K562 (cell line): ENCODE data around the gene RPLP2. TPM values are rescaled to one million over a fixed set of nuclear protein-coding genes. Genes with fewer than 3 reads are reported as not detected.

ENCODE experiments used
- ATAC-seq: fragments of 200-7000 bp; cut with Tn5 transposase; 3 replicates; pipeline ENCODE4 v1.9.1; 2020; ENCODE audit warnings: moderate library complexity
- BruUV-seq: library from RNA; stranded (reverse); fragments of 400-500 nt; replicated peaks from 2 replicates; lab custom pipeline; 2021; lab: Mats Ljungman, UMichigan
- CTCF ChIA-PET: fragments of 300-600 bp; formaldehyde crosslinking; extraction: SDS; loops from one replicate; lab custom pipeline; 2021; ENCODE audit warnings: low intra/inter-chr PET ratio; lab: Yijun Ruan, JAX
- POLR2A ChIA-PET: fragments of 300-600, 350-650 bp; sonication (Branson Sonifier 250); formaldehyde crosslinking; extraction: SDS; loops from one replicate; lab custom pipeline; 2021; ENCODE audit warnings: antibody characterized with exemption, inconsistent platforms; lab: Yijun Ruan, JAX
- DNase-seq, 4 experiments: peaks; one replicate each; pipeline versions ENCODE4 v3.0.0 to v3.0.0-alpha.2; 2011 to 2018; ENCODE audit warnings: low spot score in 3 of 4, mixed read lengths in 3 of 4; ENCODE audit errors: extremely low read depth in 1 of 4
- FAIRE-seq: peaks from 2 replicates; lab custom pipeline; 2011; peaks lifted over from hg19 to GRCh38; lab: Jason Lieb, UNC
- H2AFZ ChIP-seq: 2 replicates; pipeline ENCODE4 v1.6.0; 2011; ENCODE audit warnings: low read depth, low read length, control low read depth, inconsistent platforms
- H3K27ac ChIP-seq: fragments of 200-600 bp; 3 replicates; pipeline ENCODE4 v1.8.0; 2011; ENCODE audit warnings: low read depth, mild to moderate bottlenecking, control low read depth, inconsistent platforms, low read length, moderate library complexity, mixed read lengths; ENCODE audit errors: extremely low read depth
- H3K27me3 ChIP-seq, 2 experiments: fragments of 300-600 bp in 1 of 2; 2 replicates in 1 of 2; 3 replicates in 1 of 2; pipeline versions ENCODE4 v1.6.0 to v1.8.0; 2011; ENCODE audit warnings: inconsistent platforms in 2 of 2, low read length in 2 of 2, mild to moderate bottlenecking in 1 of 2, mixed read lengths in 1 of 2, moderate library complexity in 1 of 2; ENCODE audit not compliant: control insufficient read depth in 2 of 2, insufficient read depth in 2 of 2
- H3K36me3 ChIP-seq: fragments of 300-600 bp; 3 replicates; pipeline ENCODE4 v1.8.0; 2011; ENCODE audit warnings: mild to moderate bottlenecking, low read length, inconsistent platforms; ENCODE audit not compliant: control insufficient read depth, insufficient read depth
- H3K4me1 ChIP-seq, 2 experiments: fragments of 200-600 bp in 1 of 2; replicated peaks in 1 of 2; 2 replicates in 1 of 2; 3 replicates in 1 of 2; pipeline versions ENCODE4 v1.5.1 to v1.8.0; 2011; ENCODE audit warnings: inconsistent platforms in 2 of 2, low read length in 2 of 2, mild to moderate bottlenecking in 1 of 2, mixed read lengths in 1 of 2, moderate library complexity in 1 of 2; ENCODE audit not compliant: control insufficient read depth in 2 of 2, insufficient read depth in 2 of 2
- H3K4me2 ChIP-seq: 2 replicates; pipeline ENCODE4 v1.6.1; 2011; ENCODE audit warnings: low read length, control low read depth, inconsistent platforms, mixed read lengths; ENCODE audit not compliant: insufficient read depth
- H3K4me3 ChIP-seq: fragments of 200-600 bp; sonication (generic), shearing (Covaris generic); 2 replicates; pipeline ENCODE4 v1.5.1; 2016; ENCODE audit warnings: control low read depth, inconsistent platforms
- H3K79me2 ChIP-seq: fragments of 200-600 bp; 3 replicates; pipeline ENCODE4 v1.8.0; 2011; ENCODE audit warnings: low read length, inconsistent platforms; ENCODE audit not compliant: control insufficient read depth, insufficient read depth
- H3K9ac ChIP-seq, 2 experiments: 2 replicates each; pipeline versions ENCODE4 v1.6.0 to v1.6.1; 2011; ENCODE audit warnings: low read depth in 2 of 2, low read length in 2 of 2, control low read depth in 1 of 2, inconsistent platforms in 1 of 2, mild to moderate bottlenecking in 1 of 2, mixed read lengths in 1 of 2; ENCODE audit not compliant: insufficient read depth in 1 of 2
- H3K9me1 ChIP-seq: one replicate; pipeline ENCODE4 v1.6.0; 2011; ENCODE audit warnings: inconsistent platforms, mild to moderate bottlenecking, low read length, moderate library complexity; ENCODE audit not compliant: control insufficient read depth, insufficient read depth
- H3K9me3 ChIP-seq: replicated peaks from 2 replicates; pipeline ENCODE4 v1.5.1; 2011; ENCODE audit warnings: low read depth, low read length, inconsistent platforms; ENCODE audit not compliant: control insufficient read depth, insufficient read depth
- H4K20me1 ChIP-seq: replicated peaks from 2 replicates; pipeline ENCODE4 v1.6.1; 2011; ENCODE audit warnings: low read length, inconsistent platforms, mixed read lengths; ENCODE audit not compliant: control insufficient read depth, insufficient read depth
- E2F6 ChIP-seq, 2 experiments: IDR thresholded peaks; 2 replicates each; pipeline ENCODE4 v1.6.1; 2011; ENCODE audit warnings: borderline replicate concordance in 1 of 2, control low read depth in 1 of 2, low read depth in 1 of 2, low read length in 1 of 2, mild to moderate bottlenecking in 1 of 2, mixed read lengths in 1 of 2, moderate library complexity in 1 of 2; ENCODE audit not compliant: insufficient read depth in 1 of 2, insufficient read length in 1 of 2, poor library complexity in 1 of 2, severe bottlenecking in 1 of 2; ENCODE audit errors: extremely low read depth in 1 of 2
- HDAC8 ChIP-seq: fragments of 450-650 bp; IDR thresholded peaks from 2 replicates; pipeline ENCODE4 v1.6.1; 2016; ENCODE audit warnings: mild to moderate bottlenecking, missing genetic modification characterization, moderate library complexity, missing compliant biosample characterization
- USF2 ChIP-seq: sonication (generic); formaldehyde crosslinking; IDR thresholded peaks from 2 replicates; pipeline ENCODE4 v1.5.0; 2020; ENCODE audit warnings: missing genetic modification reagents
- ZNF830 ChIP-seq: fragments of 250-450 bp; sonication (Bioruptor Pico); IDR thresholded peaks from 2 replicates; pipeline ENCODE4 v1.5.0; 2021; ENCODE audit warnings: mild to moderate bottlenecking
- whole genome bisulfite sequencing: fragments of 100-300 bp; shearing (Covaris generic); methylation state at CpG from one replicate; pipeline ENCODE4 v1.1.6; 2016; ENCODE audit warnings: low coverage, mixed read lengths; ENCODE audit not compliant: insufficient coverage; ENCODE audit errors: missing lambda C conversion rate; 5-methylcytosine and 5-hydroxymethylcytosine counted together
- in situ Hi-C: fragments of 300-500 bp; cut with MboI; formaldehyde crosslinking; loops from 4 replicates; pipeline ENCODE4 v1.15.0; 2018; ENCODE audit warnings: inconsistent platforms, mixed read lengths
- intact Hi-C: fragments of 100-400 bp; cut with micrococcal nuclease; formaldehyde crosslinking; loops from 2 replicates; pipeline ENCODE4 v1.14.2; 2022
- polyA plus RNA-seq, 8 experiments: library from polyadenylated mRNA; depleted of rRNA in 4 of 8; stranded (reverse) in 5 of 8; unstranded in 3 of 8; fragments of >200 nt; fragmentation: Nextera tagmentation in 2 of 8; fragmentation: Illumina TruSeq in 1 of 8; extraction: Ambion mirVana in 2 of 8; extraction: Trizol in 1 of 8; gene quantifications; 2 replicates each; pipeline versions ENCODE4 v1.2.1 to v1.2.3, GENCODE V29; 2011 to 2014; ENCODE audit warnings: inconsistent platforms in 1 of 8, missing spikeins in 1 of 8
- total RNA-seq, 7 experiments: library from RNA; depleted of rRNA in 6 of 7; stranded (reverse); fragments of >200 nt in 6 of 7; fragmentation: Illumina TruSeq in 2 of 7; extraction: Trizol in 2 of 7; gene quantifications; 2 replicates each; pipeline versions ENCODE4 v1.2.1 to v1.2.3, GENCODE V29; 2011 to 2021; ENCODE audit warnings: low replicate concordance in 1 of 7
- TF ChIP-seq, protein P1 (sequence below): sonication (generic); formaldehyde crosslinking; IDR thresholded peaks from 2 replicates; pipeline ENCODE4 v1.8.0; 2023; ENCODE audit warnings: mild to moderate bottlenecking, missing genetic modification reagents

The RPLP2 gene
- total and polyA plus RNA-seq, 9 of the 15 experiments (the other 6 are each of a cell fraction or from before 2014, with no cell fraction given): 528 to 3,807 (median 1,633) TPM

- H3K4me1 ChIP-seq: peaks cover 18 to 85% of the 10 kb centered on the region in 2 experiments
Observed at GRCh38 chr11:847876-848275, 38.1 kb downstream of the RPLP2 start.

More at GRCh38 chr11:847876-848275, 38.1 kb downstream of the RPLP2 start:
- FAIRE-seq (no peak), DNase-seq (no peak), ATAC-seq (no peak)
- CTCF ChIA-PET: interaction anchor here (1.1 kb wide), 1 partner anchor 203 kb away, joined by 4 read pairs; no protein-coding TSS in a partner anchor
- 55% methylated on average over 17 of the region's 18 CpGs for WGBS
- no peak overlapping the region for H2AFZ ChIP-seq
- H3K9me3 ChIP-seq: no peaks in the 10 kb centered on the region
- TF ChIP-seq HDAC8 (tag) (no peak), E2F6 (IDR thresholded peaks at IDR 0.05; ENCODE audit: borderline replicate concordance in 1 of 2, extremely low read depth in 1 of 2, insufficient read depth in 1 of 2, insufficient read length in 1 of 2, low read depth in 1 of 2, low read length in 1 of 2, poor library complexity in 1 of 2, severe bottlenecking in 1 of 2) (no peak), USF2 (CRISPR knock-in tag) (no peak), ZNF830 (CRISPR knock-in tag) (no peak)
- TF ChIP-seq, protein P1, sequence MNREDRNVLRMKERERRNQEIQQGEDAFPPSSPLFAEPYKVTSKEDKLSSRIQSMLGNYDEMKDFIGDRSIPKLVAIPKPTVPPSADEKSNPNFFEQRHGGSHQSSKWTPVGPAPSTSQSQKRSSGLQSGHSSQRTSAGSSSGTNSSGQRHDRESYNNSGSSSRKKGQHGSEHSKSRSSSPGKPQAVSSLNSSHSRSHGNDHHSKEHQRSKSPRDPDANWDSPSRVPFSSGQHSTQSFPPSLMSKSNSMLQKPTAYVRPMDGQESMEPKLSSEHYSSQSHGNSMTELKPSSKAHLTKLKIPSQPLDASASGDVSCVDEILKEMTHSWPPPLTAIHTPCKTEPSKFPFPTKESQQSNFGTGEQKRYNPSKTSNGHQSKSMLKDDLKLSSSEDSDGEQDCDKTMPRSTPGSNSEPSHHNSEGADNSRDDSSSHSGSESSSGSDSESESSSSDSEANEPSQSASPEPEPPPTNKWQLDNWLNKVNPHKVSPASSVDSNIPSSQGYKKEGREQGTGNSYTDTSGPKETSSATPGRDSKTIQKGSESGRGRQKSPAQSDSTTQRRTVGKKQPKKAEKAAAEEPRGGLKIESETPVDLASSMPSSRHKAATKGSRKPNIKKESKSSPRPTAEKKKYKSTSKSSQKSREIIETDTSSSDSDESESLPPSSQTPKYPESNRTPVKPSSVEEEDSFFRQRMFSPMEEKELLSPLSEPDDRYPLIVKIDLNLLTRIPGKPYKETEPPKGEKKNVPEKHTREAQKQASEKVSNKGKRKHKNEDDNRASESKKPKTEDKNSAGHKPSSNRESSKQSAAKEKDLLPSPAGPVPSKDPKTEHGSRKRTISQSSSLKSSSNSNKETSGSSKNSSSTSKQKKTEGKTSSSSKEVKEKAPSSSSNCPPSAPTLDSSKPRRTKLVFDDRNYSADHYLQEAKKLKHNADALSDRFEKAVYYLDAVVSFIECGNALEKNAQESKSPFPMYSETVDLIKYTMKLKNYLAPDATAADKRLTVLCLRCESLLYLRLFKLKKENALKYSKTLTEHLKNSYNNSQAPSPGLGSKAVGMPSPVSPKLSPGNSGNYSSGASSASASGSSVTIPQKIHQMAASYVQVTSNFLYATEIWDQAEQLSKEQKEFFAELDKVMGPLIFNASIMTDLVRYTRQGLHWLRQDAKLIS (CRISPR knock-in tag): no peak
- no peaks in the 10 kb centered on the region for H3K36me3 ChIP-seq
- H3K27ac ChIP-seq: no peak overlapping the region
- no TSS peak for BruUV-seq
- no peaks in the 10 kb centered on the region for H3K9me1 ChIP-seq
- in situ Hi-C loops (no loop called here), intact Hi-C loops (loop anchor here (5.0 to 10.0 kb wide), 2 partner anchors 67 to 204 kb away; partner anchors contain the start of gene CHID1)
- no peak overlapping the region for H3K4me2 ChIP-seq
- POLR2A ChIA-PET: interaction anchor here (0.5 to 0.7 kb wide), 3 partner anchors 14 to 687 kb away, joined by 3 to 4 read pairs (median 3); no protein-coding TSS in a partner anchor
- no peaks in the 10 kb centered on the region for H3K27me3 ChIP-seq
- no peak overlapping the region for H3K4me3 ChIP-seq
- no peaks in the 10 kb centered on the region; the same call in 1 of the 2 replicates for H4K20me1 ChIP-seq
- peaks cover 10% of the 10 kb centered on the region for H3K79me2 ChIP-seq
- peak overlapping the region in 1 of 2 experiments; percentile 35; a peak in 2 of 4 replicates for H3K9ac ChIP-seq
